HepG2 (cell line): Measurements from ENCODE around the gene PGM3. TPM values are rescaled to one million over a fixed set of nuclear protein-coding genes. Genes with fewer than 3 reads are reported as not detected.

Experiments
- ATAC-seq: fragments of 200-7000 bp; cut with Tn5 transposase; 3 replicates; pipeline ENCODE4 v1.9.1; 2020; ENCODE audit warnings: mild to moderate bottlenecking, moderate library complexity
- BruUV-seq: library from RNA; stranded (reverse); fragments of 400-500 nt; replicated peaks from 2 replicates; lab custom pipeline; 2021; lab: Mats Ljungman, UMichigan
- CTCF ChIA-PET: fragments of 300-600 bp; formaldehyde crosslinking; extraction: SDS; loops from one replicate; lab custom pipeline; 2021; ENCODE audit warnings: low total read pairs, inconsistent platforms, low intra/inter-chr PET ratio; lab: Yijun Ruan, JAX
- POLR2A ChIA-PET: fragments of 350-600 bp; sonication (Branson Sonifier 250); formaldehyde crosslinking; loops from one replicate; lab custom pipeline; 2020; ENCODE audit warnings: antibody characterized with exemption, inconsistent platforms; lab: Yijun Ruan, JAX
- DNase-seq: peaks from one replicate; pipeline ENCODE4 v3.0.0-alpha.2; 2015; ENCODE audit warnings: low spot score
- FAIRE-seq: peaks from 3 replicates; lab custom pipeline; 2011; peaks lifted over from hg19 to GRCh38; lab: Jason Lieb, UNC
- H2AFZ ChIP-seq: one replicate; pipeline ENCODE4 v1.6.1; 2011; ENCODE audit warnings: low read length, inconsistent platforms
- H3K27ac ChIP-seq: fragments of 300-600 bp; 3 replicates; pipeline ENCODE4 v1.8.0; 2011; ENCODE audit warnings: mixed run types, mild to moderate bottlenecking, mixed read lengths, low read length, inconsistent platforms; ENCODE audit not compliant: insufficient read depth; ENCODE audit errors: extremely low read length
- H3K27me3 ChIP-seq, 2 experiments: fragments of 200-600 bp in 1 of 2; 2 replicates in 1 of 2; 3 replicates in 1 of 2; pipeline versions ENCODE4 v1.6.0 to v1.8.0; 2011; ENCODE audit warnings: low read length in 2 of 2, mild to moderate bottlenecking in 2 of 2, moderate library complexity in 2 of 2, inconsistent platforms in 1 of 2; ENCODE audit not compliant: insufficient read depth in 2 of 2, control insufficient read depth in 1 of 2
- H3K36me3 ChIP-seq, 2 experiments: fragments of 200-600 bp in 1 of 2; replicated peaks in 1 of 2; 2 replicates in 1 of 2; 3 replicates in 1 of 2; pipeline versions ENCODE4 v1.5.1 to v1.8.0; 2011; ENCODE audit warnings: low read length in 2 of 2, inconsistent platforms in 1 of 2; ENCODE audit not compliant: insufficient read depth in 2 of 2, control insufficient read depth in 1 of 2
- H3K4me1 ChIP-seq: 2 replicates; pipeline ENCODE4 v1.5.1; 2012; ENCODE audit warnings: low read length, inconsistent platforms; ENCODE audit not compliant: insufficient read depth
- H3K4me2 ChIP-seq: 2 replicates; pipeline ENCODE4 v1.6.0; 2011; ENCODE audit warnings: low read depth, low read length, inconsistent platforms
- H3K4me3 ChIP-seq, 3 experiments: fragments of 200-600 bp in 1 of 3; sonication (generic), shearing (Covaris generic) in 1 of 3; replicated peaks in 1 of 3; 2 replicates each; pipeline ENCODE4 v1.5.1; 2011 to 2016; ENCODE audit warnings: low read length in 3 of 3, inconsistent platforms in 2 of 3, low read depth in 2 of 3, mild to moderate bottlenecking in 2 of 3, control low read depth in 1 of 3, mixed read lengths in 1 of 3; ENCODE audit not compliant: insufficient read depth in 1 of 3
- H3K79me2 ChIP-seq: one replicate; pipeline ENCODE4 v1.6.1; 2011; ENCODE audit warnings: low read length, inconsistent platforms; ENCODE audit not compliant: insufficient read depth
- H3K9ac ChIP-seq: 2 replicates; pipeline ENCODE4 v1.6.0; 2011; ENCODE audit warnings: mild to moderate bottlenecking, low read depth, low read length, inconsistent platforms; ENCODE audit not compliant: insufficient read depth
- H3K9me3 ChIP-seq: 2 replicates; pipeline ENCODE4 v1.5.1; 2012; ENCODE audit warnings: mild to moderate bottlenecking, low read length
- H4K20me1 ChIP-seq: 2 replicates; pipeline ENCODE4 v1.6.0; 2011; ENCODE audit warnings: inconsistent platforms, mild to moderate bottlenecking, low read length, moderate library complexity; ENCODE audit not compliant: insufficient read depth
- EZH2 ChIP-seq: conservative IDR thresholded peaks from 2 replicates; pipeline ENCODE4 v1.6.1; 2012; ENCODE audit warnings: mild to moderate bottlenecking, low read depth, low read length, moderate library complexity
- HES4 ChIP-seq: sonication (generic); formaldehyde crosslinking; IDR thresholded peaks from 2 replicates; pipeline ENCODE4 v1.9.0; 2021; ENCODE audit warnings: mild to moderate bottlenecking, missing genetic modification reagents, borderline replicate concordance
- KAT7 ChIP-seq: IDR thresholded peaks from 2 replicates; pipeline ENCODE4 v1.6.1; 2018; ENCODE audit warnings: borderline replicate concordance, missing compliant biosample characterization
- LCORL ChIP-seq, 2 experiments: fragments of 450-650 bp in 1 of 2; sonication (generic) in 1 of 2; formaldehyde crosslinking in 1 of 2; IDR thresholded peaks; 2 replicates each; pipeline versions ENCODE4 v1.5.0 to v1.6.1; 2017 to 2020; ENCODE audit warnings: antibody characterized with exemption in 1 of 2, missing genetic modification reagents in 1 of 2
- NFIB ChIP-seq: sonication (generic); formaldehyde crosslinking; IDR thresholded peaks from 2 replicates; pipeline ENCODE4 v1.9.0; 2021; ENCODE audit warnings: missing genetic modification reagents, mild to moderate bottlenecking, borderline replicate concordance
- PAF1 ChIP-seq: IDR thresholded peaks from 2 replicates; pipeline ENCODE4 v1.6.1; 2016; ENCODE audit warnings: missing genetic modification reagents, missing compliant biosample characterization
- PITX1 ChIP-seq: sonication (generic); formaldehyde crosslinking; IDR thresholded peaks from 2 replicates; pipeline ENCODE4 v1.5.1; 2020; ENCODE audit warnings: mild to moderate bottlenecking, missing genetic modification reagents
- POLR2AphosphoS2 ChIP-seq: IDR thresholded peaks from 2 replicates; pipeline ENCODE4 v1.6.1; 2011; ENCODE audit warnings: low read depth, low read length, improper control_type of control experiment
- PRDM4 ChIP-seq: sonication (generic); formaldehyde crosslinking; IDR thresholded peaks from 2 replicates; pipeline ENCODE4 v1.9.0; 2021; ENCODE audit warnings: missing genetic modification reagents, borderline replicate concordance
- SAFB2 ChIP-seq: sonication (generic); formaldehyde crosslinking; IDR thresholded peaks from 2 replicates; pipeline ENCODE4 v1.5.1; 2020; ENCODE audit warnings: missing genetic modification reagents, low read depth, mild to moderate bottlenecking, borderline replicate concordance
- SATB2 ChIP-seq: sonication (generic); formaldehyde crosslinking; IDR thresholded peaks from 2 replicates; pipeline ENCODE4 v1.5.0; 2020; ENCODE audit warnings: missing genetic modification reagents
- TSC22D2 ChIP-seq: sonication (generic); formaldehyde crosslinking; IDR thresholded peaks from 2 replicates; pipeline ENCODE4 v1.5.1; 2020; ENCODE audit warnings: missing genetic modification reagents, mild to moderate bottlenecking, borderline replicate concordance
- ZNF878 ChIP-seq: sonication (generic); formaldehyde crosslinking; IDR thresholded peaks from 2 replicates; pipeline ENCODE4 v1.8.1; 2023; ENCODE audit warnings: mild to moderate bottlenecking, missing genetic modification reagents, moderate library complexity
- WGBS: methylation state at CpG from one replicate; pipeline ENCODE4 v1.1.6; 2017; ENCODE audit warnings: low lambda C conversion rate; 5-methylcytosine and 5-hydroxymethylcytosine counted together
- in situ Hi-C: cut with HindIII; loops from 2 replicates; pipeline ENCODE4 v1.10.0; 2017; ENCODE audit warnings: low pct_unique_long_range_greater_than_20kb; ENCODE audit not compliant: extremely low pct_ligation_motif_present
- intact Hi-C: fragments of 100-400 bp; cut with micrococcal nuclease; formaldehyde crosslinking; loops from one replicate; pipeline ENCODE4 v1.10.0; 2022; ENCODE audit not compliant: unreplicated experiment
- polyA plus RNA-seq, 8 experiments: library from polyadenylated mRNA; depleted of rRNA in 3 of 8; stranded (reverse) in 7 of 8; unstranded in 1 of 8; fragments of >200 nt; fragmentation: Illumina TruSeq in 4 of 8; extraction: Trizol in 4 of 8; gene quantifications; 2 replicates each; pipeline versions ENCODE4 v1.2.1 to v1.2.3, GENCODE V29; 2011 to 2016; ENCODE audit warnings: low read depth in 4 of 8, missing spikeins in 1 of 8, mixed read lengths in 1 of 8; ENCODE audit not compliant: insufficient read depth in 1 of 8
- total RNA-seq, 5 experiments: library from RNA; depleted of rRNA; stranded (reverse); fragments of >200 nt; fragmentation: Illumina TruSeq; extraction: Trizol; gene quantifications; 2 replicates each; pipeline ENCODE4 v1.2.3, GENCODE V29; 2016; ENCODE audit warnings: low read depth in 1 of 5

PGM3 gene
- total and polyA plus RNA-seq, 2 of the 13 experiments (the other 11 are each of a cell fraction or from before 2014, with no cell fraction given): 72.5 to 163 TPM

- Histone ChIP-seq H3K36me3 (peaks cover 20 to 85% of the 10 kb centered on the region in 2 experiments), H2AFZ (no peak overlapping the region), H3K9ac (no peak overlapping the region), H3K27me3 (no peaks in the 10 kb centered on the region), H3K27ac (no peak overlapping the region), H3K9me3 (no peaks in the 10 kb centered on the region), H3K4me3 (no peak overlapping the region), H3K79me2 (peaks cover 29% of the 10 kb centered on the region), H4K20me1 (peaks cover 18% of the 10 kb centered on the region), H3K4me1 (peaks cover 19% of the 10 kb centered on the region), H3K4me2 (no peak overlapping the region)
- intact Hi-C loops: no loop called here
- CTCF ChIA-PET: no interaction called here
- TF ChIP-seq POLR2AphosphoS2 (0 out of 2 replicates have a peak, but pooled peaks have one; percentile 51), TSC22D2 (CRISPR knock-in tag) (no peak)
- BruUV-seq: no TSS peak
- WGBS: 100% methylated on average over 2 of the region's 2 CpGs
- FAIRE-seq (no peak), ATAC-seq (no peak), DNase-seq (no peak)
- in situ Hi-C loops: loop anchor here (25.0 kb wide), 1 partner anchor 948 kb away; the partner anchor contains the start of gene IBTK
- POLR2A ChIA-PET: no interaction called here
Observed at GRCh38 chr6:83185096-83185495, 8.0 kb downstream of the PGM3 start.

GRCh38 chr6:83183082-83183828 lies 9.8 kb downstream of the PGM3 start:
- POLR2A ChIA-PET: interaction anchor here (1.4 kb wide), 1 partner anchor 10 kb away, joined by 3 read pairs; the partner anchor contains the start of genes PGM3 and RWDD2A
- H3K79me2 ChIP-seq: peaks cover 13% of the 10 kb centered on the region
- H2AFZ ChIP-seq: no peak overlapping the region
- WGBS: 96% methylated on average over 9 of the region's 9 CpGs
- H3K27ac ChIP-seq: no peak overlapping the region
- H3K9ac ChIP-seq: no peak overlapping the region
- H3K27me3 ChIP-seq: no peaks in the 10 kb centered on the region
- H3K4me1 ChIP-seq: peaks cover 7% of the 10 kb centered on the region; the same call in 1 of the 2 replicates
- H3K36me3 ChIP-seq: peaks cover 15 to 80% of the 10 kb centered on the region in 2 experiments
- no peaks in the 10 kb centered on the region for H3K9me3 ChIP-seq
- intact Hi-C loops (no loop called here), in situ Hi-C loops (loop anchor here (25.0 kb wide), 1 partner anchor 946 kb away; the partner anchor contains the start of gene IBTK)
- CTCF ChIA-PET: no interaction called here
- FAIRE-seq: no peak
- BruUV-seq: no TSS peak
- H3K4me3 ChIP-seq: no peak overlapping the region
- ATAC-seq: no peak; the same call in 2 of the 3 replicates
- H4K20me1 ChIP-seq: 0 out of 2 replicates have a peak, but pooled peaks cover under 1% of the 10 kb centered on the region
- no peak overlapping the region for H3K4me2 ChIP-seq
- DNase-seq: no peak
- TF ChIP-seq SAFB2: no peak
- TF ChIP-seq ZNF878 (CRISPR knock-in tag): no peak
- no peak for TF ChIP-seq LCORL (IDR thresholded peaks at IDR 0.05)
- no peak for TF ChIP-seq LCORL (CRISPR knock-in tag; IDR thresholded peaks at IDR 0.05)
- TF ChIP-seq HES4 (CRISPR knock-in tag): no peak
- no peak for TF ChIP-seq PRDM4 (CRISPR knock-in tag)
- no peak for TF ChIP-seq EZH2
- no peak for TF ChIP-seq KAT7 (CRISPR knock-in tag)
- no peak for TF ChIP-seq SATB2 (CRISPR knock-in tag)
- TF ChIP-seq PITX1: no peak
- no peak for TF ChIP-seq NFIB (CRISPR knock-in tag)
- TF ChIP-seq PAF1 (CRISPR knock-in tag): no peak
